K562 (cell line): Measurements from ENCODE around the gene PAX8. TPM values are rescaled to one million over a fixed set of nuclear protein-coding genes. Genes with fewer than 3 reads are reported as not detected.

Experiments used
- CBX1 ChIP-seq: sonication (generic); IDR thresholded peaks from 2 replicates; pipeline ENCODE4 v1.6.1; 2016; ENCODE audit warnings: antibody characterized with exemption, low read depth, mild to moderate bottlenecking
- CHCHD3 ChIP-seq: fragments of 250-450 bp; sonication (Bioruptor Pico); IDR thresholded peaks from 2 replicates; pipeline ENCODE4 v2.1.2; 2022; ENCODE audit warnings: mild to moderate bottlenecking
- DPF2 ChIP-seq: fragments of 450-650 bp; IDR thresholded peaks from 2 replicates; pipeline ENCODE4 v1.6.1; 2016
- GATA2 ChIP-seq: sonication (generic); formaldehyde crosslinking; IDR thresholded peaks from 2 replicates; pipeline ENCODE4 v1.4.0; 2020; ENCODE audit warnings: mild to moderate bottlenecking, missing genetic modification reagents
- GATAD2B ChIP-seq: fragments of 450-650 bp; IDR thresholded peaks from 2 replicates; pipeline ENCODE4 v1.6.1; 2017; ENCODE audit warnings: mild to moderate bottlenecking, borderline replicate concordance
- HMGN3 ChIP-seq: IDR thresholded peaks from 2 replicates; pipeline ENCODE4 v1.6.1; 2011; ENCODE audit warnings: borderline replicate concordance, low read depth, mild to moderate bottlenecking, mixed read lengths, low read length; ENCODE audit not compliant: insufficient read length; ENCODE audit errors: extremely low read depth
- KAT7 ChIP-seq: sonication (generic); formaldehyde crosslinking; IDR thresholded peaks from 2 replicates; pipeline ENCODE4 v1.8.0; 2022; ENCODE audit warnings: missing genetic modification reagents, mild to moderate bottlenecking, borderline replicate concordance
- KLF1 ChIP-seq: fragments of 450-650 bp; IDR thresholded peaks from 2 replicates; pipeline ENCODE4 v1.6.1; 2016; ENCODE audit warnings: missing genetic modification characterization, missing compliant biosample characterization
- MAFF ChIP-seq: IDR thresholded peaks from 2 replicates; pipeline ENCODE4 v1.6.1; 2012; ENCODE audit warnings: low read length, improper control_type of control experiment
- MAFK ChIP-seq: IDR thresholded peaks from 2 replicates; pipeline ENCODE4 v1.6.1; 2011; ENCODE audit warnings: low read length, improper control_type of control experiment
- MYNN ChIP-seq, 2 experiments: sonication (generic); formaldehyde crosslinking in 1 of 2; IDR thresholded peaks; 2 replicates each; pipeline versions ENCODE4 v1.5.0 to v1.6.1; 2016 to 2020; ENCODE audit warnings: antibody characterized with exemption in 1 of 2, missing genetic modification reagents in 1 of 2
- NFE2 ChIP-seq: IDR thresholded peaks from 2 replicates; pipeline ENCODE4 v1.6.1; 2014; ENCODE audit warnings: antibody characterized with exemption, low read depth
- PCBP1 ChIP-seq: fragments of 200-400 bp; formaldehyde crosslinking; IDR thresholded peaks from 2 replicates; pipeline ENCODE4 v1.6.1; 2018; ENCODE audit warnings: mild to moderate bottlenecking, low read depth, low read length; ENCODE audit not compliant: poor library complexity, severe bottlenecking
- POLR2B ChIP-seq: fragments of 450-650 bp; IDR thresholded peaks from 2 replicates; pipeline ENCODE4 v1.6.1; 2018; ENCODE audit warnings: low read depth; ENCODE audit not compliant: partially characterized antibody
- SMC3 ChIP-seq: conservative IDR thresholded peaks from 2 replicates; pipeline ENCODE4 v1.6.1; 2011; ENCODE audit warnings: low read depth, low read length, improper control_type of control experiment; ENCODE audit not compliant: insufficient read depth
- SRSF1 ChIP-seq: fragments of 200-400 bp; formaldehyde crosslinking; IDR thresholded peaks from 2 replicates; pipeline ENCODE4 v1.6.1; 2017; ENCODE audit warnings: mild to moderate bottlenecking, low read depth, low read length, moderate library complexity
- SUPT5H ChIP-seq: fragments of 450-650 bp; IDR thresholded peaks from 2 replicates; pipeline ENCODE4 v1.6.1; 2016
- TAF7 ChIP-seq: fragments of 450-650 bp; IDR thresholded peaks from 2 replicates; pipeline ENCODE4 v1.6.1; 2016; ENCODE audit warnings: missing genetic modification characterization, missing compliant biosample characterization
- ZNF316 ChIP-seq: fragments of 450-650 bp; IDR thresholded peaks from 2 replicates; pipeline ENCODE4 v1.6.1; 2016
- ZNF561 ChIP-seq: fragments of 450-650 bp; formaldehyde crosslinking; conservative IDR thresholded peaks from 2 replicates; pipeline ENCODE4 v1.4.0; 2020; ENCODE audit warnings: mild to moderate bottlenecking, moderate library complexity
- ZNF76 ChIP-seq: fragments of 250-450 bp; sonication (Bioruptor Pico); IDR thresholded peaks from 2 replicates; pipeline ENCODE4 v1.4.0; 2020; ENCODE audit warnings: mild to moderate bottlenecking, moderate library complexity, borderline replicate concordance
- polyA plus RNA-seq, 8 experiments: library from polyadenylated mRNA; depleted of rRNA in 4 of 8; stranded (reverse) in 5 of 8; unstranded in 3 of 8; fragments of >200 nt; fragmentation: Nextera tagmentation in 2 of 8; fragmentation: Illumina TruSeq in 1 of 8; extraction: Ambion mirVana in 2 of 8; extraction: Trizol in 1 of 8; gene quantifications; 2 replicates each; pipeline versions ENCODE4 v1.2.1 to v1.2.3, GENCODE V29; 2011 to 2014; ENCODE audit warnings: inconsistent platforms in 1 of 8, missing spikeins in 1 of 8
- total RNA-seq, 7 experiments: library from RNA; depleted of rRNA in 6 of 7; stranded (reverse); fragments of >200 nt in 6 of 7; fragmentation: Illumina TruSeq in 2 of 7; extraction: Trizol in 2 of 7; gene quantifications; 2 replicates each; pipeline versions ENCODE4 v1.2.1 to v1.2.3, GENCODE V29; 2011 to 2021; ENCODE audit warnings: low replicate concordance in 1 of 7
- TF ChIP-seq, protein P1 (sequence below): fragments of 250-450 bp; sonication (Bioruptor Pico); IDR thresholded peaks from 2 replicates; pipeline ENCODE4 v1.5.0; 2020; ENCODE audit warnings: mild to moderate bottlenecking, borderline replicate concordance
- TF ChIP-seq, protein P2 (sequence below): fragments of 450-650 bp; IDR thresholded peaks from 2 replicates; pipeline ENCODE4 v1.6.1; 2014; ENCODE audit warnings: low read depth, mild to moderate bottlenecking, moderate library complexity, borderline replicate concordance
- TF ChIP-seq, protein P3 (sequence below): fragments of 450-650 bp; IDR thresholded peaks from 2 replicates; pipeline ENCODE4 v1.7.0; 2016; ENCODE audit warnings: borderline replicate concordance

The PAX8 gene
- total and polyA plus RNA-seq, 9 of the 15 experiments (the other 6 are each of a cell fraction or from before 2014, with no cell fraction given) = 0.13 to 2.1 (median 0.51) TPM

- no peak for TF ChIP-seq CBX1
- TF ChIP-seq ZNF76 (CRISPR knock-in tag) = no peak
- TF ChIP-seq KLF1 (tag) = no peak
- TF ChIP-seq, protein P1, sequence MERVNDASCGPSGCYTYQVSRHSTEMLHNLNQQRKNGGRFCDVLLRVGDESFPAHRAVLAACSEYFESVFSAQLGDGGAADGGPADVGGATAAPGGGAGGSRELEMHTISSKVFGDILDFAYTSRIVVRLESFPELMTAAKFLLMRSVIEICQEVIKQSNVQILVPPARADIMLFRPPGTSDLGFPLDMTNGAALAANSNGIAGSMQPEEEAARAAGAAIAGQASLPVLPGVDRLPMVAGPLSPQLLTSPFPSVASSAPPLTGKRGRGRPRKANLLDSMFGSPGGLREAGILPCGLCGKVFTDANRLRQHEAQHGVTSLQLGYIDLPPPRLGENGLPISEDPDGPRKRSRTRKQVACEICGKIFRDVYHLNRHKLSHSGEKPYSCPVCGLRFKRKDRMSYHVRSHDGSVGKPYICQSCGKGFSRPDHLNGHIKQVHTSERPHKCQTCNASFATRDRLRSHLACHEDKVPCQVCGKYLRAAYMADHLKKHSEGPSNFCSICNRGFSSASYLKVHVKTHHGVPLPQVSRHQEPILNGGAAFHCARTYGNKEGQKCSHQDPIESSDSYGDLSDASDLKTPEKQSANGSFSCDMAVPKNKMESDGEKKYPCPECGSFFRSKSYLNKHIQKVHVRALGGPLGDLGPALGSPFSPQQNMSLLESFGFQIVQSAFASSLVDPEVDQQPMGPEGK (CRISPR knock-in tag) = no peak
- no peak for TF ChIP-seq PCBP1
- no peak for TF ChIP-seq ZNF561 (CRISPR knock-in tag)
- TF ChIP-seq SUPT5H = peak; percentile 65
- no peak for TF ChIP-seq SRSF1
- TF ChIP-seq MAFF = peak; percentile 51; the same call in 1 of the 2 replicates
- TF ChIP-seq NFE2 = peak; percentile 85
- no peak for TF ChIP-seq GATA2 (CRISPR knock-in tag)
- TF ChIP-seq, protein P2, sequence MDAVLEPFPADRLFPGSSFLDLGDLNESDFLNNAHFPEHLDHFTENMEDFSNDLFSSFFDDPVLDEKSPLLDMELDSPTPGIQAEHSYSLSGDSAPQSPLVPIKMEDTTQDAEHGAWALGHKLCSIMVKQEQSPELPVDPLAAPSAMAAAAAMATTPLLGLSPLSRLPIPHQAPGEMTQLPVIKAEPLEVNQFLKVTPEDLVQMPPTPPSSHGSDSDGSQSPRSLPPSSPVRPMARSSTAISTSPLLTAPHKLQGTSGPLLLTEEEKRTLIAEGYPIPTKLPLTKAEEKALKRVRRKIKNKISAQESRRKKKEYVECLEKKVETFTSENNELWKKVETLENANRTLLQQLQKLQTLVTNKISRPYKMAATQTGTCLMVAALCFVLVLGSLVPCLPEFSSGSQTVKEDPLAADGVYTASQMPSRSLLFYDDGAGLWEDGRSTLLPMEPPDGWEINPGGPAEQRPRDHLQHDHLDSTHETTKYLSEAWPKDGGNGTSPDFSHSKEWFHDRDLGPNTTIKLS = no peak
- TF ChIP-seq POLR2B = peak; percentile 54
- TF ChIP-seq HMGN3 = no peak
- TF ChIP-seq MYNN (IDR thresholded peaks at IDR 0.05) = peak; percentile 94
- no peak for TF ChIP-seq MYNN (CRISPR knock-in tag; IDR thresholded peaks at IDR 0.05)
- no peak; the same call in 1 of the 2 replicates for TF ChIP-seq GATAD2B
- no peak for TF ChIP-seq CHCHD3 (CRISPR knock-in tag)
- peak; percentile 82 for TF ChIP-seq MAFK
- TF ChIP-seq SMC3 = no peak
- peak; percentile 91 for TF ChIP-seq ZNF316
- TF ChIP-seq, protein P3, sequence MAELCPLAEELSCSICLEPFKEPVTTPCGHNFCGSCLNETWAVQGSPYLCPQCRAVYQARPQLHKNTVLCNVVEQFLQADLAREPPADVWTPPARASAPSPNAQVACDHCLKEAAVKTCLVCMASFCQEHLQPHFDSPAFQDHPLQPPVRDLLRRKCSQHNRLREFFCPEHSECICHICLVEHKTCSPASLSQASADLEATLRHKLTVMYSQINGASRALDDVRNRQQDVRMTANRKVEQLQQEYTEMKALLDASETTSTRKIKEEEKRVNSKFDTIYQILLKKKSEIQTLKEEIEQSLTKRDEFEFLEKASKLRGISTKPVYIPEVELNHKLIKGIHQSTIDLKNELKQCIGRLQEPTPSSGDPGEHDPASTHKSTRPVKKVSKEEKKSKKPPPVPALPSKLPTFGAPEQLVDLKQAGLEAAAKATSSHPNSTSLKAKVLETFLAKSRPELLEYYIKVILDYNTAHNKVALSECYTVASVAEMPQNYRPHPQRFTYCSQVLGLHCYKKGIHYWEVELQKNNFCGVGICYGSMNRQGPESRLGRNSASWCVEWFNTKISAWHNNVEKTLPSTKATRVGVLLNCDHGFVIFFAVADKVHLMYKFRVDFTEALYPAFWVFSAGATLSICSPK = no peak
- TF ChIP-seq KAT7 (CRISPR knock-in tag) = no peak
- peak; percentile 83 for TF ChIP-seq DPF2
- no peak for TF ChIP-seq TAF7
Observed at GRCh38 chr2:113240915-113241911, 37.5 kb downstream of the PAX8 start (continued).
